ENCODE measurements around the gene TOGARAM1.

The TOGARAM1 gene

DNA sequence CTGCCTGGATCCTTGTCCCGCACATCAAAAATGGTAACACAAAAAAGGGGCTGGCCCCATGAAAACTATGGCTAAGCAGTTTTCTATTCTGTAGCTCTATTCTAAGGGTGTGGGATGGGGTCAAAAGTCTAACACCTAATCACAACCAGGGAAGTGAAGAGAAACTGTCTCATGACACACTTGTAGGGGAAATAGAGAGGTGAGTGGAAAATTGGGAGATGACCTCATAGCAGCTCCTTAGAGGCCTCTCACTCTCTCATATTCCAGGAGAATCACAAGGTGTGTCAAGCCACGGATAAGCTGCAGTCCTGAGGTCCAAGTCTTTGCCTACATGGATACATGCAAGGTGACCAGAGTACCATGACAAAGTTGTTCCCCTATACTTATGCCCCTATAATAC, 10.9 kb upstream of the TOGARAM1 start:
- Histone ChIP-seq H3K9ac (ENCODE audit: low read length) (no peak overlapping the region), H3K4me3 (ENCODE audit: low read length) (no peak overlapping the region), H3K27ac (ENCODE audit: low read depth, low read length) (no peak overlapping the region), H3K36me3 (ENCODE audit: control insufficient read depth, insufficient read depth, low read length) (no peaks in the 10 kb centered on the region), H3K27me3 (ENCODE audit: control insufficient read depth, insufficient read depth, low read length) (no peaks in the 10 kb centered on the region), H3K4me1 (ENCODE audit: control insufficient read depth, insufficient read depth, low read length) (no peaks in the 10 kb centered on the region)

DNA sequence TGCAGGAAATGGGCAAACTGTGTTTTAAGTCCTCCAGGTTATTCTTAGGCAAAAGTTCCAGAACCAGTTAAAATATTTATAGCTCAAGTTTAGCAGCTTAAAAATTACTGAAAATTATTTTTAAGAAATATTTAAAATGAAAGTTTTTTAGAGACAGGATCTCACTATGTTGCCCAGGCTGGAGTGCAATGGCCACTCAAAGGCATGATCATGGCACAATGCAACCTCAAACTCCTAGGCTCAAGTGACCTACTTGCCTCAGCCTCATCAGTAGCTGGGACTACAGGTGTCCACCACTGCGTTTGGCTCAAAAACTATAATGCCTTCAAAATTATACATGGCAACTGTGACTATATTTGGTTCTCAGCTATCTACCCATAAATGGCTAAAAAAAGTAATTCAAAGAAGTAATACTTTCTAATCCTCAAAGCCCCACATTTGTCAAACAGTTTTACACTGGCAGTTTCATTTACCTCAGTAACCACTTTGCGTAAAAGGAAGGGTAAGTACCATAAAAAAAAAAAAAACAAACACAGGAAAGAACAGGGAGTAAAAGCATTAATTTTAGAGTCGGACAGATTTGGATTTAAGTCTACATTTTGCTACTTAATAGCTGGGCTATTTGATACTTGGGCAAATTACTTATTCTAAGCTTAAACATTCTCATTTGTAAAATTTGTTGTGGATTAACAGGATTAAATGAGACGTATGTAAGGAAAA, 9.4 kb upstream of the TOGARAM1 start:
- H3K4me3 ChIP-seq (ENCODE audit: low read length), result no peak overlapping the region
- H3K36me3 ChIP-seq (ENCODE audit: control insufficient read depth, insufficient read depth, low read length), result no peaks in the 10 kb centered on the region
- no peak overlapping the region for H3K27ac ChIP-seq (ENCODE audit: low read depth, low read length)
- H3K4me1 ChIP-seq (ENCODE audit: control insufficient read depth, insufficient read depth, low read length), result no peaks in the 10 kb centered on the region
- H3K27me3 ChIP-seq (ENCODE audit: control insufficient read depth, insufficient read depth, low read length), result no peaks in the 10 kb centered on the region
- H3K9ac ChIP-seq (ENCODE audit: low read length), result no peak overlapping the region

GRCh38 chr14:44954750-44955149, 7.2 kb upstream of the TOGARAM1 start:
- Histone ChIP-seq H3K27me3 (ENCODE audit: control insufficient read depth, insufficient read depth, low read length) (no peaks in the 10 kb centered on the region), H3K27ac (ENCODE audit: low read depth, low read length) (no peak overlapping the region), H3K4me1 (ENCODE audit: control insufficient read depth, insufficient read depth, low read length) (peaks cover 5% of the 10 kb centered on the region), H3K9ac (ENCODE audit: low read length) (no peak overlapping the region), H3K4me3 (ENCODE audit: low read length) (no peak overlapping the region), H3K36me3 (ENCODE audit: control insufficient read depth, insufficient read depth, low read length) (no peaks in the 10 kb centered on the region)

DNA sequence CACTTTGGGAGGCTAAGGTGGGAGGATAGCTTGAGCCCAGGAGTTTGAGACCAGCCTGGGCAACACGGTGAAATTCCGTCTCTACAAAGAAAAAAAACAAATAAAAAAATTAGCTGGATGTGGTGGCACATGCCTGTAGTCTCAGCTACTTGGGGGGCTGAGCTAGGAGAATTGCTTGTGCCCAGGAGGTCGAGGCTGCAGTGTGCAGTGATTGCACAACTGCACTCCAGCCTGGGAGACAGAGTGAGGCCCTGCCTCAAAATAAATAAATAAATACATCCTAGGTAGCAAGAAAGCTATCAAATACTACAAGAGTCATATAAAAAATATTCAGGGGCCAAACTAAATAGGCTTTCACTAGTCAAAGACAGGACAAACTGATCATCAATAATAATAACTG, 6.5 kb upstream of the TOGARAM1 start:
- Histone ChIP-seq H3K4me3 (ENCODE audit: low read length) (no peak overlapping the region), H3K36me3 (ENCODE audit: control insufficient read depth, insufficient read depth, low read length) (no peaks in the 10 kb centered on the region), H3K9ac (ENCODE audit: low read length) (no peak overlapping the region), H3K27ac (ENCODE audit: low read depth, low read length) (no peak overlapping the region), H3K4me1 (ENCODE audit: control insufficient read depth, insufficient read depth, low read length) (peaks cover 11% of the 10 kb centered on the region), H3K27me3 (ENCODE audit: control insufficient read depth, insufficient read depth, low read length) (no peaks in the 10 kb centered on the region)

DNA sequence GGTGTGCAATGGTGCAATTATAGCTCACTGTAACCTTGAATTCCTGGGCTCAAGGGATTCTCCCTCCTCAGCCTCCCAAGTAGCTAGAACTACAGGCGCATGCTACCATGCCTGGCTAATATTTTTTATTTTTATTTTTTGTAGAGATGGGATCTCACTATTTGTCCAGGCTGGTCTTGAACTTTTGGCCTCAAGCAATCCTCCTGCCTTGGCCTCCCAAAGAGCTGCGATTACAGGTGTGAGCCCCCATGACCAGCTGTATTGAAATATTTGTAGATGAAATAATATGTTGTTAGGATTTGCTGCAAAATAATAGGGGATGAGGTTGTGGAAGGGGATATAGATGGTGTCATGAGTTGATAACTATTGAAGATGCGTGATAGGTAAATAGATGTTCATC, 5.1 kb upstream of the TOGARAM1 start:
- no peaks in the 10 kb centered on the region for H3K36me3 ChIP-seq (ENCODE audit: control insufficient read depth, insufficient read depth, low read length)
- no peak overlapping the region for H3K4me3 ChIP-seq (ENCODE audit: low read length)
- H3K9ac ChIP-seq (ENCODE audit: low read length), result no peak overlapping the region
- no peaks in the 10 kb centered on the region for H3K27me3 ChIP-seq (ENCODE audit: control insufficient read depth, insufficient read depth, low read length)
- peaks cover 11% of the 10 kb centered on the region for H3K4me1 ChIP-seq (ENCODE audit: control insufficient read depth, insufficient read depth, low read length)
- H3K27ac ChIP-seq (ENCODE audit: low read depth, low read length), result no peak overlapping the region

DNA sequence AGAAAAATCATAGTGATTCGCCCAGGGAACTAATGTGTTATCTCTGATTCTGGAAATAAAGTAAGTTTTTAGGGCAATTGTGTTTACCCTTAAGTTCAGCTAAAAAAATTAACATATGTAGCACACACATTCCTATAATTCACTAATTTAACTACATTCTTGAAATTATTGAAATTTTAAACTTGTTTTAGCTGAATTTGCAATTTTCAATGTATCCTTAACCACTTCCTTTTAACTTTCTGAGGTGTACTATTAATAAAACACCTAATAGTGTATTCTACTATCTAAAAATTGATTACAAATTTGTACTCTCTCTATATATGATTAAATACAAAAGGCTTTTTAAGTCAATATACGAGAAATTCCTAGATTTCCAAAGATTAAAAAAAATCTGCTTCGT, 2.5 kb upstream of the TOGARAM1 start:
- H3K27ac ChIP-seq (ENCODE audit: low read depth, low read length), result no peak overlapping the region
- no peaks in the 10 kb centered on the region for H3K27me3 ChIP-seq (ENCODE audit: control insufficient read depth, insufficient read depth, low read length)
- no peak overlapping the region for H3K4me3 ChIP-seq (ENCODE audit: low read length)
- H3K36me3 ChIP-seq (ENCODE audit: control insufficient read depth, insufficient read depth, low read length), result no peaks in the 10 kb centered on the region
- no peak overlapping the region for H3K9ac ChIP-seq (ENCODE audit: low read length)
- H3K4me1 ChIP-seq (ENCODE audit: control insufficient read depth, insufficient read depth, low read length), result peaks cover 16% of the 10 kb centered on the region

GRCh38 chr14:44960146-44960545, 1.8 kb upstream of the TOGARAM1 start:
- H3K27me3 ChIP-seq (ENCODE audit: control insufficient read depth, insufficient read depth, low read length), result no peaks in the 10 kb centered on the region
- no peaks in the 10 kb centered on the region for H3K36me3 ChIP-seq (ENCODE audit: control insufficient read depth, insufficient read depth, low read length)
- no peak overlapping the region for H3K9ac ChIP-seq (ENCODE audit: low read length)
- H3K27ac ChIP-seq (ENCODE audit: low read depth, low read length), result no peak overlapping the region
- H3K4me1 ChIP-seq (ENCODE audit: control insufficient read depth, insufficient read depth, low read length), result peaks cover 20% of the 10 kb centered on the region
- peak overlapping the region; percentile 72 for H3K4me3 ChIP-seq (ENCODE audit: low read length)

GRCh38 chr14:44960646-44961045, 1.3 kb upstream of the TOGARAM1 start:
- Histone ChIP-seq H3K27me3 (ENCODE audit: control insufficient read depth, insufficient read depth, low read length) (no peaks in the 10 kb centered on the region), H3K27ac (ENCODE audit: low read depth, low read length) (peak overlapping the region; percentile 79), H3K9ac (ENCODE audit: low read length) (no peak overlapping the region), H3K4me3 (ENCODE audit: low read length) (peak overlapping the region; percentile 72), H3K4me1 (ENCODE audit: control insufficient read depth, insufficient read depth, low read length) (peaks cover 20% of the 10 kb centered on the region), H3K36me3 (ENCODE audit: control insufficient read depth, insufficient read depth, low read length) (no peaks in the 10 kb centered on the region)

DNA sequence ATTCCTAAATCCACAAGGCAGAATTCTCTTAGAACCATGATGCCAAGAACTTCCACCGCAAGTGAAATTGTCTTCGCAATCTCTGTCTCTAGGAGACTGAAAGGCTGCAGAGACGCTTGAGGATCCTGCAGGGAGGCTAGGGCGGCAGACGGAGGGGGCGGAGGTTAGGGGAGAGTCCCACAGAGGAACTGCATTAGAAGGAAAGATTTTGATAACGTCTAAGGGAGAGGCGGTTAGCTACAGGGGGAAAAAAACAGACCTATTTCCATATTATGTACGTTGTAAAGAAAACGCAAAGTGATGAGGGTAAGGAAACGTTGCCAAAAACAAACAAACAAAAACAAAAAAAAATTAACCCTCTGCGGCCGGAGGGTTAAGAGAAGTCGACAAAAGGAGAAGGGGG, 838 bp upstream of the TOGARAM1 start:
- Histone ChIP-seq H3K27ac (ENCODE audit: low read depth, low read length) (peak overlapping the region; percentile 79), H3K4me3 (ENCODE audit: low read length) (peak overlapping the region; percentile 72), H3K36me3 (ENCODE audit: control insufficient read depth, insufficient read depth, low read length) (no peaks in the 10 kb centered on the region), H3K27me3 (ENCODE audit: control insufficient read depth, insufficient read depth, low read length) (no peaks in the 10 kb centered on the region), H3K9ac (ENCODE audit: low read length) (peak overlapping the region; percentile 28), H3K4me1 (ENCODE audit: control insufficient read depth, insufficient read depth, low read length) (peaks cover 20% of the 10 kb centered on the region)

DNA sequence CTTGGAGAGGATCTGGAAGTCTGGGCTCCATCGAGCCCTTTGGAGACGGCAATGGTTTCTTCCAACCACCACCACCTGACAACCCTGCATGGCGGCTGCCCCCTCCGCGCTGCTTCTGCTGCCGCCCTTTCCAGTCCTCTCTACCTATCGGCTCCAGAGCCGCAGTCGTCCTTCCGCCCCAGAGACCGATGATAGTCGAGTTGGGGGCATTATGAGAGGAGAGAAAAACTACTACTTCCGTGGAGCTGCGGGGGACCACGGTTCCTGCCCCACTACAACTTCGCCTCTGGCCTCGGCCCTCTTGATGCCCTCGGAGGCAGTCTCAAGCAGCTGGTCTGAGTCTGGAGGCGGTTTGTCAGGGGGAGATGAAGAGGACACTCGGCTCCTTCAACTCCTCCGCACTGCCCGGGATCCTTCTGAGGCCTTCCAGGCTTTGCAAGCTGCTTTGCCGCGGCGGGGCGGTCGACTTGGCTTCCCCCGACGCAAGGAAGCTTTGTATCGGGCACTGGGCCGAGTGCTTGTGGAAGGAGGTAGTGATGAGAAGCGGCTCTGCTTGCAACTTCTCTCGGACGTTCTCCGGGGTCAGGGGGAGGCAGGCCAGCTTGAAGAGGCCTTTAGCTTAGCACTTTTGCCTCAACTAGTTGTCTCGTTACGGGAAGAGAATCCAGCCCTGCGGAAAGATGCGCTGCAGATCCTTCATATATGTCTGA, 499 bp downstream of the TOGARAM1 start:
- H3K4me3 ChIP-seq (ENCODE audit: low read length), result peak overlapping the region; percentile 94
- peaks cover 20% of the 10 kb centered on the region for H3K4me1 ChIP-seq (ENCODE audit: control insufficient read depth, insufficient read depth, low read length)
- H3K27me3 ChIP-seq (ENCODE audit: control insufficient read depth, insufficient read depth, low read length), result no peaks in the 10 kb centered on the region
- H3K27ac ChIP-seq (ENCODE audit: low read depth, low read length), result peak overlapping the region; percentile 83
- peak overlapping the region; percentile 66 for H3K9ac ChIP-seq (ENCODE audit: low read length)
- no peaks in the 10 kb centered on the region for H3K36me3 ChIP-seq (ENCODE audit: control insufficient read depth, insufficient read depth, low read length)

DNA sequence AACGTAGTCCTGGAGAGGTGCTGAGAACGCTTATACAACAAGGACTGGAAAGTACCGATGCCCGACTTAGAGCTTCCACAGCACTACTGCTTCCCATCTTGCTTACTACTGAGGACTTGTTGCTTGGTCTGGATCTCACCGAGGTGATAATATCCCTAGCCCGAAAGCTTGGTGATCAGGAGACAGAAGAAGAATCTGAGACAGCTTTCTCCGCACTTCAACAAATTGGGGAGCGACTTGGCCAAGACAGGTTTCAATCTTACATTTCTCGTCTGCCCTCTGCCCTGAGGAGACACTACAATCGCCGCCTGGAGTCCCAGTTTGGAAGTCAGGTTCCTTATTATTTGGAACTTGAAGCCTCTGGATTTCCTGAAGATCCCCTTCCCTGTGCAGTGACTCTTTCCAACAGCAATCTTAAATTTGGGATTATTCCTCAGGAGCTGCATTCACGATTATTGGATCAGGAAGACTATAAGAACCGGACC, 1.1 kb downstream of the TOGARAM1 start:
- peaks cover 20% of the 10 kb centered on the region for H3K4me1 ChIP-seq (ENCODE audit: control insufficient read depth, insufficient read depth, low read length)
- peak overlapping the region; percentile 94 for H3K4me3 ChIP-seq (ENCODE audit: low read length)
- H3K27me3 ChIP-seq (ENCODE audit: control insufficient read depth, insufficient read depth, low read length), result no peaks in the 10 kb centered on the region
- H3K27ac ChIP-seq (ENCODE audit: low read depth, low read length), result peak overlapping the region; percentile 83
- no peaks in the 10 kb centered on the region for H3K36me3 ChIP-seq (ENCODE audit: control insufficient read depth, insufficient read depth, low read length)
- H3K9ac ChIP-seq (ENCODE audit: low read length), result peak overlapping the region; percentile 66

DNA sequence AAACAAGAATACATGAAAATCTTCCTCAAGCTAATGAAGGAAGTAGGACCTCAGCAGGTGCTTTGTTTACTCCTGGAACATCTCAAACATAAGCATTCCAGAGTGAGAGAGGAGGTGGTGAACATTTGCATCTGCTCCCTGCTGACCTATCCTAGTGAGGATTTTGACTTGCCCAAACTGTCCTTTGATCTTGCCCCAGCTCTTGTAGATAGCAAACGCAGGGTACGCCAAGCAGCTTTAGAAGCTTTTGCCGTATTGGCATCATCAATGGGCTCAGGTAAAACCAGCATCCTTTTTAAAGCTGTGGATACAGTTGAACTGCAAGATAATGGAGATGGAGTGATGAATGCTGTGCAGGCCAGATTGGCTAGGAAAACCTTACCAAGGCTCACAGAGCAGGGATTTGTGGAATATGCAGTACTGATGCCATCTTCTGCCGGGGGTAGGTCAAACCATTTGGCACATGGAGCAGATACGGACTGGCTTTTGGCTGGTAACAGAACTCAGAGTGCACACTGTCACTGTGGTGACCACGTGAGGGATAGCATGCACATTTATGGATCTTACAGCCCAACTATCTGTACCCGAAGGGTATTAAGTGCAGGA, 1.9 kb downstream of the TOGARAM1 start:
- Histone ChIP-seq H3K9ac (ENCODE audit: low read length) (no peak overlapping the region), H3K4me1 (ENCODE audit: control insufficient read depth, insufficient read depth, low read length) (peaks cover 20% of the 10 kb centered on the region), H3K27me3 (ENCODE audit: control insufficient read depth, insufficient read depth, low read length) (no peaks in the 10 kb centered on the region), H3K27ac (ENCODE audit: low read depth, low read length) (no peak overlapping the region), H3K4me3 (ENCODE audit: low read length) (peak overlapping the region; percentile 94), H3K36me3 (ENCODE audit: control insufficient read depth, insufficient read depth, low read length) (no peaks in the 10 kb centered on the region)
